CD4-positive, alpha-beta T cell treated with Interleukin-15 for 4 hours (primary cell): ENCODE data around the gene CES4A.

Experiments
- DNase-seq: peaks from one replicate; pipeline ENCODE4 v3.0.0-alpha.2; 2020; ENCODE audit warnings: low spot score

CES4A gene

GRCh38 chr16:67053767-67054334, 65.5 kb downstream of the CES4A start:
- DNase-seq: no peak

- no peak for DNase-seq
Observed at GRCh38 chr16:67054901-67055300, 66.5 kb downstream of the CES4A start.

GRCh38 chr16:67055712-67056487, 67.5 kb downstream of the CES4A start:
- DNase-seq: peak; percentile 30
